Stomach (tissue), 4 donors: ENCODE measurements around the gene FRMD4B.

Experiments
- EP300 ChIP-seq: sonication (generic); formaldehyde crosslinking; IDR thresholded peaks from one replicate; pipeline ENCODE4 v1.6.1; 2017; ENCODE audit warnings: antibody characterized with exemption
- POLR2A ChIP-seq, 4 donors: fragments of 450-650 bp; IDR thresholded peaks; one replicate each; pipeline ENCODE4 v1.6.1; 2016; ENCODE audit warnings: antibody characterized with exemption in 4 of 4, control low read depth in 2 of 4, mild to moderate bottlenecking in 1 of 4, moderate library complexity in 1 of 4
- POLR2AphosphoS5 ChIP-seq, 3 donors: sonication (generic); formaldehyde crosslinking; IDR thresholded peaks; one replicate each; pipeline ENCODE4 v1.6.1; 2016; ENCODE audit warnings: antibody characterized with exemption in 3 of 3
- TF ChIP-seq, protein P1 (sequence below), 7 experiments: fragments of 450-650 bp in 4 of 7; fragments of 200-600 bp in 3 of 7; sonication (generic) in 3 of 7; IDR thresholded peaks; one replicate each; pipeline ENCODE4 v1.5.1; 2016 to 2019; ENCODE audit warnings: antibody characterized with exemption in 7 of 7, control low read depth in 2 of 7, mild to moderate bottlenecking in 1 of 7

DNA sequence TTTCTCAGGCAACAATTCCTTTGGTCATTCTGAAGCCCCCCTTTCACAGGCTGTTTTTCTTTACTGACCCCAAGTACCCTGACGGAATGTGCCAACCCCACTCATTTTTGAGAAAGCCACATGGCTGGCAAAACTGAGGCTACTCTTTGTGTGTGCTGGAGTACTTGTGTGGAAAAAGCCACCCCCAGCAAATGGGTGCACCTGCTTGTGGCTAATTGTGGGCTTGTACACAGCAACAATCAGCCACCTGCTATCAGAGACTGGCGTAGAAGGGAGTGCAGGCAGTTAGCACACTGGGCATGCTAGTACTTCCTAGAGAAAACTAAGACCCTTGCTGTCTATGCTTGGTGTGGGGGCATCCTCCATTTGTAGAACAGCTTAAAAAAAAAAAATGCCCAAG, 153.4 kb downstream of the FRMD4B start:
- TF ChIP-seq, protein P1, sequence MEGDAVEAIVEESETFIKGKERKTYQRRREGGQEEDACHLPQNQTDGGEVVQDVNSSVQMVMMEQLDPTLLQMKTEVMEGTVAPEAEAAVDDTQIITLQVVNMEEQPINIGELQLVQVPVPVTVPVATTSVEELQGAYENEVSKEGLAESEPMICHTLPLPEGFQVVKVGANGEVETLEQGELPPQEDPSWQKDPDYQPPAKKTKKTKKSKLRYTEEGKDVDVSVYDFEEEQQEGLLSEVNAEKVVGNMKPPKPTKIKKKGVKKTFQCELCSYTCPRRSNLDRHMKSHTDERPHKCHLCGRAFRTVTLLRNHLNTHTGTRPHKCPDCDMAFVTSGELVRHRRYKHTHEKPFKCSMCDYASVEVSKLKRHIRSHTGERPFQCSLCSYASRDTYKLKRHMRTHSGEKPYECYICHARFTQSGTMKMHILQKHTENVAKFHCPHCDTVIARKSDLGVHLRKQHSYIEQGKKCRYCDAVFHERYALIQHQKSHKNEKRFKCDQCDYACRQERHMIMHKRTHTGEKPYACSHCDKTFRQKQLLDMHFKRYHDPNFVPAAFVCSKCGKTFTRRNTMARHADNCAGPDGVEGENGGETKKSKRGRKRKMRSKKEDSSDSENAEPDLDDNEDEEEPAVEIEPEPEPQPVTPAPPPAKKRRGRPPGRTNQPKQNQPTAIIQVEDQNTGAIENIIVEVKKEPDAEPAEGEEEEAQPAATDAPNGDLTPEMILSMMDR (IDR thresholded peaks at IDR 0.05), result no peak
- no peak for TF ChIP-seq POLR2AphosphoS5 (IDR thresholded peaks at IDR 0.05)
- TF ChIP-seq POLR2A (IDR thresholded peaks at IDR 0.05), result no peak
- TF ChIP-seq EP300, result no peak
